A549 (cell line): ENCODE data around the gene COX7C.

ENCODE experiments used
- CTCF ChIP-seq: fragments of >200 bp; sonication (Bioruptor Twin); formaldehyde crosslinking; IDR thresholded peaks from 3 replicates; pipeline ENCODE4 v1.5.1; 2016
- HMGXB4 ChIP-seq: fragments of 250-450 bp; sonication (Bioruptor Pico); IDR thresholded peaks from 2 replicates; pipeline ENCODE4 v1.5.0; 2021; ENCODE audit warnings: mild to moderate bottlenecking, moderate library complexity, borderline replicate concordance
- NR3C1 ChIP-seq: fragments of >200 bp; sonication (Bioruptor Twin); formaldehyde crosslinking; IDR thresholded peaks from 3 replicates; pipeline ENCODE4 v1.6.1; 2017

GRCh38 chr5:86617309-86617755 is 409 bp upstream of the COX7C start:
- TF ChIP-seq CTCF (no peak), NR3C1 (no peak), HMGXB4 (CRISPR knock-in tag) (no peak)
